ENCODE data around the gene CHSY1. TPM values are rescaled to one million over a fixed set of nuclear protein-coding genes. Genes with fewer than 3 reads are reported as not detected.

CHSY1 gene
- total RNA-seq, 4 donors from 2014 or later: 25.6 to 62.8 (median 46.0) TPM

GRCh38 chr15:101178479-101178878 lies 73.4 kb downstream of the CHSY1 start:
- DNase-seq: no peak
- no peak overlapping the region for H3K4me3 ChIP-seq
- no peaks in the 10 kb centered on the region for H3K9me3 ChIP-seq
- H3K27me3 ChIP-seq: no peaks in the 10 kb centered on the region
- no peak for TF ChIP-seq POLR2A (IDR thresholded peaks at IDR 0.05)
- no peak for TF ChIP-seq CTCF (IDR thresholded peaks at IDR 0.05)
- intact Hi-C loops (cut with DNase I; ENCODE audit: low total_unique reads): no loop called here
- H3K36me3 ChIP-seq: no peaks in the 10 kb centered on the region
- no peaks in the 10 kb centered on the region for H3K4me1 ChIP-seq
- H3K27ac ChIP-seq: no peak overlapping the region

- Histone ChIP-seq H3K27ac (no peak overlapping the region), H3K36me3 (no peaks in the 10 kb centered on the region), H3K4me1 (no peaks in the 10 kb centered on the region), H3K27me3 (no peaks in the 10 kb centered on the region), H3K4me3 (no peak overlapping the region), H3K9me3 (no peaks in the 10 kb centered on the region)
- intact Hi-C loops (cut with DNase I; ENCODE audit: low total_unique reads): no loop called here
- no peak for TF ChIP-seq POLR2A (IDR thresholded peaks at IDR 0.05)
- TF ChIP-seq CTCF (IDR thresholded peaks at IDR 0.05): no peak
- DNase-seq: no peak
Measured at GRCh38 chr15:101177866-101178265, 74.0 kb downstream of the CHSY1 start.

GRCh38 chr15:101176625-101177024 lies 75.2 kb downstream of the CHSY1 start:
- intact Hi-C loops (cut with DNase I; ENCODE audit: low total_unique reads): no loop called here
- no peaks in the 10 kb centered on the region for H3K9me3 ChIP-seq
- H3K27ac ChIP-seq: no peak overlapping the region
- H3K4me3 ChIP-seq: no peak overlapping the region
- no peak for TF ChIP-seq CTCF (IDR thresholded peaks at IDR 0.05)
- no peak for TF ChIP-seq POLR2A (IDR thresholded peaks at IDR 0.05)
- H3K27me3 ChIP-seq: no peaks in the 10 kb centered on the region
- no peak for DNase-seq
- no peaks in the 10 kb centered on the region for H3K4me1 ChIP-seq
- H3K36me3 ChIP-seq: no peaks in the 10 kb centered on the region

- Histone ChIP-seq H3K27ac (no peak overlapping the region), H3K4me1 (no peaks in the 10 kb centered on the region), H3K4me3 (no peak overlapping the region), H3K9me3 (no peaks in the 10 kb centered on the region), H3K27me3 (no peaks in the 10 kb centered on the region), H3K36me3 (no peaks in the 10 kb centered on the region)
- TF ChIP-seq POLR2A (IDR thresholded peaks at IDR 0.05): no peak
- TF ChIP-seq CTCF (IDR thresholded peaks at IDR 0.05): no peak
- intact Hi-C loops (cut with DNase I; ENCODE audit: low total_unique reads): no loop called here
- no peak for DNase-seq
Measured at GRCh38 chr15:101175401-101175800, 76.4 kb downstream of the CHSY1 start.

- H3K27ac ChIP-seq: no peak overlapping the region
- H3K4me3 ChIP-seq: no peak overlapping the region
- no peaks in the 10 kb centered on the region for H3K36me3 ChIP-seq
- intact Hi-C loops (cut with DNase I; ENCODE audit: low total_unique reads): no loop called here
- no peaks in the 10 kb centered on the region for H3K9me3 ChIP-seq
- no peaks in the 10 kb centered on the region for H3K4me1 ChIP-seq
- no peaks in the 10 kb centered on the region for H3K27me3 ChIP-seq
- TF ChIP-seq POLR2A (IDR thresholded peaks at IDR 0.05) (no peak), CTCF (IDR thresholded peaks at IDR 0.05) (no peak)
- DNase-seq: no peak
Measured at GRCh38 chr15:101174152-101174920, 77.5 kb downstream of the CHSY1 start.

Data from uterus (tissue), 4 donors.